ENCODE results near the gene ACVR1B. TPM values are rescaled to one million over a fixed set of nuclear protein-coding genes. Genes with fewer than 3 reads are reported as not detected.

The ACVR1B gene
- total and polyA plus RNA-seq, 4 donors, result 4.0 to 21.9 (median 12.0) TPM

DNA sequence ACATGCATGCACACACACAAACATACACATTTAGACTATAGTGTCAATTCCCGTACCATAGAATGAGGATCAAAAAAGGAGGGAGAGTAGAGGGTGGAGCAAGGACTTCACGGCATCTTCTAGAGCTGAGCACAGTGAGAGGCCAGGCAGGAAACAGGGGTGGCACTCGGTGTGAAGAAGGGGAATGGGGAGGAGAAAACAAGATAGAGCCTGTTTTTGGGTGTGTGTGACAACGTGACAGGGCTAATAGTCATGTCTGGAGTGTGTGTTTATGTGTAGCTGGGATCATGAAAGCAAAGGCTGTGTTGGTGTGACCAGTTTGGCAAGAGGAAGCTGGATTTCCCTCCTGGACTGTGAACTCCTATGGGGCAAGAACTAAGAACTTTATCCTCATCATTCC, 9.9 kb upstream of the ACVR1B start:
- DNase-seq (ENCODE audit: low spot score), result no peak

DNA sequence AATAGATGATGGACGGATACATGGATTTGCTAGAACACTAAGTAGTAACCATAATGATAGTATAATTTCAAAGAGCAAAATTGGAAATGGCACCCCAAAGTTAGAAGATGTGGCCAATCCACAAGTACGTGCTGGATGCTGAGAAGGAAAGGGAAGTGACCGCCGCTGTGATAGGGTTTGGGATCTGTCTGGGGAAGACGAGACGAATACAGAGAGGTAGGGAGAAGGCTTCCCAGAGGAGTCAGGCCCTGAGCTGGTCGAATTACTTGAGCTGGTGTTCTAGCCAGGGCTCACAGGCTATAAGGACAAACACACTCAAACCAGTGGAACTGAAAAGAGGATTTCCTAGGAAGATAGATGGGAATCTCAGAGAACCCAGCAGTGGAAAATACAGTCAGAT, 9.4 kb upstream of the ACVR1B start:
- WGBS, result 91% methylated on average over 7 of the region's 7 CpGs
- H3K9ac ChIP-seq (ENCODE audit: low read depth in 1 of 2, low read length in 2 of 2), result no peak overlapping the region
- H3K4me1 ChIP-seq (ENCODE audit: control insufficient read depth in 4 of 4, insufficient read depth in 4 of 4, low read length in 3 of 4), result no peaks in the 10 kb centered on the region
- peaks cover 0 to 5% (median 2%) of the 10 kb centered on the region in 4 donors for H3K9me3 ChIP-seq (ENCODE audit: control insufficient read depth in 4 of 4, low read length in 3 of 4)
- peaks cover 0 to 3% (median 0%) of the 10 kb centered on the region in 4 donors for H3K36me3 ChIP-seq (ENCODE audit: control insufficient read depth in 4 of 4, insufficient read depth in 3 of 4, low read depth in 1 of 4, low read length in 3 of 4)
- no peak overlapping the region for H3K27ac ChIP-seq (ENCODE audit: low read depth in 1 of 2, low read length in 2 of 2)
- no peak for TF ChIP-seq HNF4G (IDR thresholded peaks at IDR 0.05)
- TF ChIP-seq, protein P1, sequence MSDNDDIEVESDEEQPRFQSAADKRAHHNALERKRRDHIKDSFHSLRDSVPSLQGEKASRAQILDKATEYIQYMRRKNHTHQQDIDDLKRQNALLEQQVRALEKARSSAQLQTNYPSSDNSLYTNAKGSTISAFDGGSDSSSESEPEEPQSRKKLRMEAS (IDR thresholded peaks at IDR 0.05), result no peak
- H3K4me3 ChIP-seq (ENCODE audit: low read depth in 1 of 3, low read length in 3 of 3), result no peak overlapping the region
- DNase-seq (ENCODE audit: low spot score), result no peak
- no peaks in the 10 kb centered on the region for H3K27me3 ChIP-seq (ENCODE audit: control insufficient read depth in 4 of 4, insufficient read depth in 4 of 4, low read length in 3 of 4)

More for the DNA sequence above, 9.9 kb upstream of the ACVR1B start:
- H3K27ac ChIP-seq (ENCODE audit: low read depth in 1 of 2, low read length in 2 of 2), result no peak overlapping the region
- no peak overlapping the region for H3K9ac ChIP-seq (ENCODE audit: low read depth in 1 of 2, low read length in 2 of 2)
- H3K27me3 ChIP-seq (ENCODE audit: control insufficient read depth in 4 of 4, insufficient read depth in 4 of 4, low read length in 3 of 4), result no peaks in the 10 kb centered on the region
- H3K4me3 ChIP-seq (ENCODE audit: low read depth in 1 of 3, low read length in 3 of 3), result no peak overlapping the region
- peaks cover 0 to 3% (median 0%) of the 10 kb centered on the region in 4 donors for H3K36me3 ChIP-seq (ENCODE audit: control insufficient read depth in 4 of 4, insufficient read depth in 3 of 4, low read depth in 1 of 4, low read length in 3 of 4)
- H3K9me3 ChIP-seq (ENCODE audit: control insufficient read depth in 4 of 4, low read length in 3 of 4), result peaks cover 0 to 5% (median 2%) of the 10 kb centered on the region in 4 donors
- H3K4me1 ChIP-seq (ENCODE audit: control insufficient read depth in 4 of 4, insufficient read depth in 4 of 4, low read length in 3 of 4), result no peaks in the 10 kb centered on the region
- no peak for TF ChIP-seq HNF4G (IDR thresholded peaks at IDR 0.05)
- TF ChIP-seq, protein P1 (IDR thresholded peaks at IDR 0.05), result no peak
- no peak for TF ChIP-seq RAD21 (IDR thresholded peaks at IDR 0.05)
- peak in 1 of 2 donors; percentile 11 for TF ChIP-seq HNF4A (conservative IDR thresholded peaks at IDR 0.05)
- no peak for TF ChIP-seq NR2F2 (IDR thresholded peaks at IDR 0.05)
- TF ChIP-seq RXRA (IDR thresholded peaks at IDR 0.05), result no peak
- no peak for TF ChIP-seq FOXA2 (IDR thresholded peaks at IDR 0.05)
- WGBS, result 71% methylated on average over 4 of the region's 4 CpGs

DNA sequence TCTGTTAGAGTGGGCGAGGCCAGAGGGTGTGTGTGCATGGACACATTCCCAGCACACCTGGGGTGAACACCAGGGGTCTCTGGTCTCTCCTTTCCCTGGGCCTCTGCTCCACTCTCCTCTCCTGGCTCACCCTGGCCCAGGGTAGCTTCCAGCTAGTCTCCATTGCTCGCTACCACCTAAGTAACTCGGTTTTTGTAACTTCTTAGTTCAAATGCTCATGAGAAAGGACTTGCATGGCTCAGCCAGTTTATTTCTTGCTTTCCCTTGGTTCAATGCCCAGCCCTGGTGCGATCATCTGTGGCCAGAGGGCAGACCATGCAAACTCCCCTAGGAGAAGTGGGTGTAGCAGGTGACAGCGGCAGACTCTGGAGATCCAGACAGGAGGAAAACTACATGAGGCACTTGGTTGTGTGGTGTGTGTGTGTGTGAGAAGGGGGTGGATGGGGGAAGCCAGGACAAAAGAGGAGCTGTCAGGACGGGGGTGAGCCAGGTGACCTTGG, 8.9 kb upstream of the ACVR1B start:
- no peak for DNase-seq (ENCODE audit: low spot score)
- Histone ChIP-seq H3K9ac (ENCODE audit: low read depth in 1 of 2, low read length in 2 of 2) (no peak overlapping the region), H3K27ac (ENCODE audit: low read depth in 1 of 2, low read length in 2 of 2) (no peak overlapping the region), H3K4me1 (ENCODE audit: control insufficient read depth in 4 of 4, insufficient read depth in 4 of 4, low read length in 3 of 4) (no peaks in the 10 kb centered on the region), H3K9me3 (ENCODE audit: control insufficient read depth in 4 of 4, low read length in 3 of 4) (peaks cover 0 to 5% (median 2%) of the 10 kb centered on the region in 4 donors), H3K27me3 (ENCODE audit: control insufficient read depth in 4 of 4, insufficient read depth in 4 of 4, low read length in 3 of 4) (no peaks in the 10 kb centered on the region), H3K4me3 (ENCODE audit: low read depth in 1 of 3, low read length in 3 of 3) (no peak overlapping the region), H3K36me3 (ENCODE audit: control insufficient read depth in 4 of 4, insufficient read depth in 3 of 4, low read depth in 1 of 4, low read length in 3 of 4) (peaks cover 0 to 3% (median 0%) of the 10 kb centered on the region in 4 donors)
- WGBS, result 94% methylated on average over 6 of the region's 6 CpGs
- TF ChIP-seq, protein P2, sequence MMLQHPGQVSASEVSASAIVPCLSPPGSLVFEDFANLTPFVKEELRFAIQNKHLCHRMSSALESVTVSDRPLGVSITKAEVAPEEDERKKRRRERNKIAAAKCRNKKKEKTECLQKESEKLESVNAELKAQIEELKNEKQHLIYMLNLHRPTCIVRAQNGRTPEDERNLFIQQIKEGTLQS (IDR thresholded peaks at IDR 0.05), result no peak
- TF ChIP-seq TAF1 (conservative IDR thresholded peaks at IDR 0.05), result no peak
- TF ChIP-seq GABPA (IDR thresholded peaks at IDR 0.05 in 1 of 2, conservative IDR thresholded peaks at IDR 0.05 in 1 of 2), result no peak
- TF ChIP-seq, protein P3, sequence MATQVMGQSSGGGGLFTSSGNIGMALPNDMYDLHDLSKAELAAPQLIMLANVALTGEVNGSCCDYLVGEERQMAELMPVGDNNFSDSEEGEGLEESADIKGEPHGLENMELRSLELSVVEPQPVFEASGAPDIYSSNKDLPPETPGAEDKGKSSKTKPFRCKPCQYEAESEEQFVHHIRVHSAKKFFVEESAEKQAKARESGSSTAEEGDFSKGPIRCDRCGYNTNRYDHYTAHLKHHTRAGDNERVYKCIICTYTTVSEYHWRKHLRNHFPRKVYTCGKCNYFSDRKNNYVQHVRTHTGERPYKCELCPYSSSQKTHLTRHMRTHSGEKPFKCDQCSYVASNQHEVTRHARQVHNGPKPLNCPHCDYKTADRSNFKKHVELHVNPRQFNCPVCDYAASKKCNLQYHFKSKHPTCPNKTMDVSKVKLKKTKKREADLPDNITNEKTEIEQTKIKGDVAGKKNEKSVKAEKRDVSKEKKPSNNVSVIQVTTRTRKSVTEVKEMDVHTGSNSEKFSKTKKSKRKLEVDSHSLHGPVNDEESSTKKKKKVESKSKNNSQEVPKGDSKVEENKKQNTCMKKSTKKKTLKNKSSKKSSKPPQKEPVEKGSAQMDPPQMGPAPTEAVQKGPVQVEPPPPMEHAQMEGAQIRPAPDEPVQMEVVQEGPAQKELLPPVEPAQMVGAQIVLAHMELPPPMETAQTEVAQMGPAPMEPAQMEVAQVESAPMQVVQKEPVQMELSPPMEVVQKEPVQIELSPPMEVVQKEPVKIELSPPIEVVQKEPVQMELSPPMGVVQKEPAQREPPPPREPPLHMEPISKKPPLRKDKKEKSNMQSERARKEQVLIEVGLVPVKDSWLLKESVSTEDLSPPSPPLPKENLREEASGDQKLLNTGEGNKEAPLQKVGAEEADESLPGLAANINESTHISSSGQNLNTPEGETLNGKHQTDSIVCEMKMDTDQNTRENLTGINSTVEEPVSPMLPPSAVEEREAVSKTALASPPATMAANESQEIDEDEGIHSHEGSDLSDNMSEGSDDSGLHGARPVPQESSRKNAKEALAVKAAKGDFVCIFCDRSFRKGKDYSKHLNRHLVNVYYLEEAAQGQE (IDR thresholded peaks at IDR 0.05), result no peak
- TF ChIP-seq RAD21 (IDR thresholded peaks at IDR 0.05), result no peak
- TF ChIP-seq RXRA (IDR thresholded peaks at IDR 0.05), result no peak
- TF ChIP-seq NR2F2 (IDR thresholded peaks at IDR 0.05), result no peak
- TF ChIP-seq HNF4A (conservative IDR thresholded peaks at IDR 0.05), result no peak
- no peak for TF ChIP-seq YY1 (IDR thresholded peaks at IDR 0.05)
- no peak for TF ChIP-seq EGR1 (IDR thresholded peaks at IDR 0.05; ENCODE audit: low read depth in 2 of 2)
- TF ChIP-seq SP1 (IDR thresholded peaks at IDR 0.05), result no peak

Measured in liver (tissue), 9 donors.